CD14-positive monocyte (primary cell): ENCODE measurements around the gene CPHXL2. TPM values are rescaled to one million over a fixed set of nuclear protein-coding genes. Genes with fewer than 3 reads are reported as not detected.
A peak's percentile ranks its signal among the peaks of the same experiment; 100 is the strongest.

Source experiments
- DNase-seq, 3 donors: peaks; one replicate each; pipeline ENCODE4 v3.0.0-alpha.2; 2011 to 2022
- H2AFZ ChIP-seq: 2 replicates; pipeline ENCODE4 v1.6.0; 2012; ENCODE audit warnings: mild to moderate bottlenecking, low read depth, low read length, inconsistent platforms; ENCODE audit not compliant: insufficient read depth, poor library complexity, severe bottlenecking
- H3K27ac ChIP-seq, 2 donors: 1 replicate in 1 of 2; 2 replicates in 1 of 2; pipeline ENCODE4 v1.5.1; 2012 to 2013; ENCODE audit warnings: low read length in 2 of 2, control low read depth in 1 of 2, inconsistent platforms in 1 of 2, low read depth in 1 of 2, mild to moderate bottlenecking in 1 of 2
- H3K27me3 ChIP-seq, 2 donors: one replicate each; pipeline versions ENCODE4 v1.6.0 to v1.6.1; 2011 to 2013; ENCODE audit warnings: low read length in 2 of 2; ENCODE audit not compliant: control insufficient read depth in 2 of 2, insufficient read depth in 2 of 2
- H3K36me3 ChIP-seq, 2 donors: replicated peaks in 1 of 2; 1 replicate in 1 of 2; 2 replicates in 1 of 2; pipeline versions ENCODE4 v1.5.1 to v1.6.1; 2012 to 2013; ENCODE audit warnings: low read length in 2 of 2, control low read depth in 1 of 2, inconsistent platforms in 1 of 2, mild to moderate bottlenecking in 1 of 2; ENCODE audit not compliant: insufficient read depth in 2 of 2, control insufficient read depth in 1 of 2
- H3K4me1 ChIP-seq, 2 donors: 1 replicate in 1 of 2; 2 replicates in 1 of 2; pipeline versions ENCODE4 v1.5.1 to v1.6.1; 2012 to 2013; ENCODE audit warnings: low read length in 2 of 2, control low read depth in 1 of 2, inconsistent platforms in 1 of 2, mild to moderate bottlenecking in 1 of 2, moderate library complexity in 1 of 2; ENCODE audit not compliant: insufficient read depth in 2 of 2, control insufficient read depth in 1 of 2
- H3K4me2 ChIP-seq: replicated peaks from 2 replicates; pipeline ENCODE3; 2012; ENCODE audit warnings: low read length, moderate library complexity, mild to moderate bottlenecking; ENCODE audit not compliant: poor library complexity, severe bottlenecking; ENCODE audit errors: extremely low read depth
- H3K4me3 ChIP-seq, 3 experiments: fragments of 200-600 bp in 1 of 3; sonication (generic) in 1 of 3; replicated peaks in 1 of 3; 1 replicate in 2 of 3; 2 replicates in 1 of 3; pipeline ENCODE4 v1.5.1; 2011 to 2013; ENCODE audit warnings: low read length in 3 of 3, mild to moderate bottlenecking in 3 of 3, control low read depth in 2 of 3, low read depth in 2 of 3, inconsistent platforms in 1 of 3, moderate library complexity in 1 of 3
- H3K79me2 ChIP-seq: 2 replicates; pipeline ENCODE4 v1.6.0; 2012; ENCODE audit warnings: mild to moderate bottlenecking, control low read depth, inconsistent platforms, low read length, moderate library complexity; ENCODE audit not compliant: insufficient read depth
- H3K9ac ChIP-seq: 2 replicates; pipeline ENCODE4 v1.6.0; 2017; ENCODE audit warnings: low read length, mild to moderate bottlenecking; ENCODE audit not compliant: insufficient read depth, poor library complexity, severe bottlenecking
- H3K9me3 ChIP-seq, 2 donors: replicated peaks in 1 of 2; 1 replicate in 1 of 2; 2 replicates in 1 of 2; pipeline versions ENCODE4 v1.5.1 to v1.6.1; 2012 to 2013; ENCODE audit warnings: low read length in 2 of 2, control low read depth in 1 of 2; ENCODE audit not compliant: control insufficient read depth in 1 of 2, insufficient read depth in 1 of 2
- H4K20me1 ChIP-seq: 2 replicates; pipeline ENCODE4 v1.6.0; 2012; ENCODE audit warnings: mild to moderate bottlenecking, low read length, control low read depth, moderate library complexity; ENCODE audit not compliant: insufficient read depth
- H3K27ac Mint-ChIP-seq, 7 donors: one replicate each; pipeline ENCODE4 v1.8.0; 2020; ENCODE audit warnings: mild to moderate bottlenecking in 7 of 7, mixed read lengths in 7 of 7, moderate library complexity in 6 of 7, inconsistent platforms in 2 of 7
- H3K27me3 Mint-ChIP-seq, 3 donors: one replicate each; pipeline ENCODE4 v1.8.0; 2021 to 2022; ENCODE audit warnings: low read depth in 3 of 3, mild to moderate bottlenecking in 3 of 3, mixed read lengths in 3 of 3, moderate library complexity in 3 of 3, inconsistent platforms in 1 of 3
- H3K36me3 Mint-ChIP-seq, 2 donors: one replicate each; pipeline ENCODE4 v1.8.0; 2020; ENCODE audit warnings: mixed read lengths in 2 of 2, inconsistent platforms in 1 of 2, mild to moderate bottlenecking in 1 of 2
- H3K4me1 Mint-ChIP-seq: one replicate; pipeline ENCODE4 v1.8.0; 2020; ENCODE audit warnings: mild to moderate bottlenecking, mixed read lengths
- H3K4me3 Mint-ChIP-seq, 2 donors: one replicate each; pipeline ENCODE4 v1.8.0; 2020; ENCODE audit warnings: mild to moderate bottlenecking in 2 of 2, mixed read lengths in 2 of 2, moderate library complexity in 1 of 2
- H3K9me3 Mint-ChIP-seq, 7 donors: one replicate each; pipeline ENCODE4 v1.8.0; 2020 to 2022; ENCODE audit warnings: mixed read lengths in 7 of 7, mild to moderate bottlenecking in 6 of 7, moderate library complexity in 6 of 7, inconsistent platforms in 2 of 7
- WGBS: methylation state at CpG from one replicate; pipeline ENCODE4 v1.1.5; 2013; ENCODE audit warnings: missing lambda C conversion rate; ENCODE audit not compliant: insufficient coverage; 5-methylcytosine and 5-hydroxymethylcytosine counted together
- intact Hi-C, 2 donors: fragments of 100-400 bp; cut with micrococcal nuclease; formaldehyde crosslinking; loops; one replicate each; pipeline versions ENCODE4 v1.15.0 to v1.15.1; 2023
- polyA plus RNA-seq, 3 donors: library from polyadenylated mRNA; depleted of rRNA in 1 of 3; unstranded in 2 of 3; stranded (reverse) in 1 of 3; fragments of 300-500 nt in 2 of 3; fragments of >200 nt in 1 of 3; fragmentation: Illumina TruSeq in 2 of 3; gene quantifications; 1 replicate in 2 of 3; 2 replicates in 1 of 3; pipeline ENCODE4 v1.2.3, GENCODE V29; 2012 to 2021
- TF ChIP-seq, protein P1 (sequence below): fragments of 200-600 bp; IDR thresholded peaks from one replicate; pipeline ENCODE4 v1.8.0; 2022; ENCODE audit warnings: antibody characterized with exemption, mild to moderate bottlenecking

The CPHXL2 gene
- polyA plus RNA-seq, 3 donors, result not detected

DNA sequence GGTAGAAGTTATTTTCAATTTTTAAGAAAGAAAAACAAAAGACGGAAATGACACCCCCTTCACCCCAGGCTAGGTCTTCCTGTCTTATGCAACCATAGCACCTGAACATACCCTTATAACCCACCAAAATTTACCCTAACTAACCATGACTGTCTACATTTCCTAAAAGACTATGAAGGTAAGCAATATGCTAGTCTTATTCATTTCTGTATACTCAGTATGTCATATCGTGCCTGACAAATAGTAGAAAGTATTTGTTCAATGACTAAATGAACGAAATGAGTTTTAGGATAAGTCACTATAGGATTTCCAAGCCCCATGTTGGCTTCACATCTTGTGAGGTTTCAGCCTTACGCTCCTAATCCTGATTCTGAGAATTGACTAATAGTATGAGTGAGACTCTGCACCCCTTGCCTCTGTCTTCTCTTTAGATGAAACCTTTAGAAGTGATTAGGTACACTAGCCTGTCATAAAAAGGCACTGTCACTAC lies 60.2 kb downstream of the CPHXL2 start:
- 86% methylated on average over 1 of the region's 4 CpGs for WGBS
- no peak overlapping the region for H3K27ac Mint-ChIP-seq
- peaks cover 0 to 10% of the 10 kb centered on the region in 2 donors for H3K4me1 ChIP-seq

DNA sequence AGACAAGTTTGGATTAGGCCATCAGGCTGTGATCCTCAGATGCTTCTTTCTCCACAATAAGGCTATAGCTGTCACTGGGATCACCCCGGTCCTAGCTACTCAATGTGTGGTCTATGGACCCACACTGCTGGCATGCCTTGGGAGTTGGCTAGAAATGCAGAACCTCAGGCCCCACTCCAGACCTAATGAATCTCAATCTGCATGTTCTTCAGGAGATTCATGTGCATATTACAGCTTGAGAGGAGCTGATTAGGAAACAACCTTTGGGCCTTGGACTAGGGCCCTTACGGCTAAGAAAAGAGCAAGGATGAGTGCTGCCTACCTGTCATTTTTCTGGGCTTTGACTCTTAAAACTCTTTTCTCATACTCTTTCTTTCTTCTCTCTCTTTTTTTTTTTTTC lies 61.2 kb downstream of the CPHXL2 start:
- Histone ChIP-seq H3K4me3 (no peak overlapping the region), H3K36me3 (peaks cover 57 to 99% of the 10 kb centered on the region in 2 donors), H3K9me3 (no peaks in the 10 kb centered on the region), H3K27me3 (no peaks in the 10 kb centered on the region), H2AFZ (no peak overlapping the region), H3K27ac (no peak overlapping the region), H3K79me2 (no peaks in the 10 kb centered on the region), H3K4me1 (peaks cover 0 to 3% of the 10 kb centered on the region in 2 donors), H3K9ac (no peak overlapping the region), H3K4me2 (no peak overlapping the region), H4K20me1 (no peaks in the 10 kb centered on the region)
- intact Hi-C loops, result no loop called here
- TF ChIP-seq, protein P1, sequence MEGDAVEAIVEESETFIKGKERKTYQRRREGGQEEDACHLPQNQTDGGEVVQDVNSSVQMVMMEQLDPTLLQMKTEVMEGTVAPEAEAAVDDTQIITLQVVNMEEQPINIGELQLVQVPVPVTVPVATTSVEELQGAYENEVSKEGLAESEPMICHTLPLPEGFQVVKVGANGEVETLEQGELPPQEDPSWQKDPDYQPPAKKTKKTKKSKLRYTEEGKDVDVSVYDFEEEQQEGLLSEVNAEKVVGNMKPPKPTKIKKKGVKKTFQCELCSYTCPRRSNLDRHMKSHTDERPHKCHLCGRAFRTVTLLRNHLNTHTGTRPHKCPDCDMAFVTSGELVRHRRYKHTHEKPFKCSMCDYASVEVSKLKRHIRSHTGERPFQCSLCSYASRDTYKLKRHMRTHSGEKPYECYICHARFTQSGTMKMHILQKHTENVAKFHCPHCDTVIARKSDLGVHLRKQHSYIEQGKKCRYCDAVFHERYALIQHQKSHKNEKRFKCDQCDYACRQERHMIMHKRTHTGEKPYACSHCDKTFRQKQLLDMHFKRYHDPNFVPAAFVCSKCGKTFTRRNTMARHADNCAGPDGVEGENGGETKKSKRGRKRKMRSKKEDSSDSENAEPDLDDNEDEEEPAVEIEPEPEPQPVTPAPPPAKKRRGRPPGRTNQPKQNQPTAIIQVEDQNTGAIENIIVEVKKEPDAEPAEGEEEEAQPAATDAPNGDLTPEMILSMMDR, result no peak
- H3K27me3 Mint-ChIP-seq, result peaks cover 0 to 1% (median 0%) of the 10 kb centered on the region in 3 donors
- H3K36me3 Mint-ChIP-seq, result peaks cover 67 to 90% of the 10 kb centered on the region in 2 donors
- H3K4me3 Mint-ChIP-seq, result no peak overlapping the region
- DNase-seq, result no peak
- peaks cover 7% of the 10 kb centered on the region for H3K4me1 Mint-ChIP-seq
- H3K27ac Mint-ChIP-seq, result peak overlapping the region in 1 of 7 donors; percentile 3
- 100% methylated on average over 1 of the region's 2 CpGs for WGBS
- H3K9me3 Mint-ChIP-seq, result no peaks in the 10 kb centered on the region

More for the DNA sequence above, 60.2 kb downstream of the CPHXL2 start:
- no peak for DNase-seq
- H3K9me3 ChIP-seq, result no peaks in the 10 kb centered on the region
- H3K36me3 Mint-ChIP-seq, result peaks cover 66 to 82% of the 10 kb centered on the region in 2 donors
- no peak overlapping the region for H3K4me3 Mint-ChIP-seq
- H3K27me3 Mint-ChIP-seq, result peaks cover 0 to 1% (median 0%) of the 10 kb centered on the region in 3 donors
- peaks cover 14% of the 10 kb centered on the region for H3K4me1 Mint-ChIP-seq
- no peak overlapping the region for H3K9ac ChIP-seq
- TF ChIP-seq, protein P1, result no peak
- no peaks in the 10 kb centered on the region for H4K20me1 ChIP-seq
- H2AFZ ChIP-seq, result no peak overlapping the region
- H3K79me2 ChIP-seq, result no peaks in the 10 kb centered on the region
- no peaks in the 10 kb centered on the region for H3K9me3 Mint-ChIP-seq
- peaks cover 54 to 89% of the 10 kb centered on the region in 2 donors for H3K36me3 ChIP-seq
- no peak overlapping the region for H3K4me2 ChIP-seq
- intact Hi-C loops, result no loop called here
- H3K27me3 ChIP-seq, result no peaks in the 10 kb centered on the region
- no peak overlapping the region for H3K27ac ChIP-seq
- H3K4me3 ChIP-seq, result no peak overlapping the region
